ENCODE results near the gene IFI44L. TPM values are rescaled to one million over a fixed set of nuclear protein-coding genes. Genes with fewer than 3 reads are reported as not detected.

Gene IFI44L
- 10 to 100 TPM; 79.2 to 79.7 TPM for total RNA-seq

DNA sequence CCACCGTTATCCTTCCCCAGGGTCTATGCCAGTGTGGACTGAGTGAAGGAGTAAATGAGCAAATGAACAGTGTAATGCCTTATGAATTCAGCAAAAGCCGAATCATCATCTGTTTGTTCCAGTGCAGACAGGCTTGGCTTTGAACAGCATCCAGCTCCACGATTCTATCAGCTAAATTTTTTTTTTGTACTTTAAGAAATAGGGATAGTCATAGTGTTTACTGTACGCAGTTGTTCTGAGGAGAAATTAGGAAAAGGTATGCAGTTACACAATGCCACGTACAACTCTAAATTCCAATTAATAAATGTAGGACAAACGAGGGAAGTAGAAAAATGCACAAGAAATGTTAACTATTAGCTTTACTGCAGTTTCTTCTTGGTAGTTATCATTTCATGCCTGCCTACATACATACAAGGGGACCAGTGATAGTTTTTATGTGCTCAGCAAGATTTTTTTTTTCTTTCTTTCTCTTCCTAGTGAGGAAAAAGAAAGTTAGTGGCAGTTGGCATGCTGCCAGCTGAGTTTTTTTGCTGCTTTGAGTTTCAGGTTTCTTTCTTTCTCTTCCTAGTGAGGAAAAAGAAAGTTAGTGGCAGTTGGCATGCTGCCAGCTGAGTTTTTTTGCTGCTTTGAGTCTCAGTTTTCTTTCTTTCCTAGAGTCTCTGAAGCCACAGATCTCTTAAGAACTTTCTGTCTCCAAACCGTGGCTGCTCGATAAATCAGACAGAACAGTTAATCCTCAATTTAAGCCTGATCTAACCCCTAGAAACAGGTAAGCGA is at the start of gene IFI44L:
TSS of gene IFI44L (plus strand) at position 646 of the 777 bp plus-strand sequence. CDS start 7,468 bp downstream, outside the sequence.
- no peaks in the 10 kb centered on the region for H3K9me3 Mint-ChIP-seq

DNA sequence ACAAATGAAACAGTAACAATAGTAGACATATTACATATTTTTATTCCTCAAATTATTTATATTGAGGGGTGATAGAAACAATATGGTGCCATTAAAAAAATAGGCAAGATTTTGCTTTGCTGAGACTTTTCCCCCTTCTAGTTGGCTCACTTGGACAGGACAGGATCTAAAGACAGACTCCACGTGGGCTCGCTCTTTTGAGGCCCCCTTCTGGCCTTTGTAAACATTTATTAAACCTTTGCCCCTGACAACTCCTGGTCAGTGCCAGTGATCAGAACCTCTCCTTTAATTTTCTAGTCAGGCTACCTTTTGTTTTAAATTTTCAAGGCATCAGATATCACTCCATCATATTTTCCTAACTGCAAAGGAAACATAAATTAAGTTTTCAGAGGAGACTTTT is 49.7 kb upstream of the IFI44L start:
- Mint-ChIP-seq H3K4me1 (ENCODE audit: low read depth) (no peaks in the 10 kb centered on the region), H3K27me3 (ENCODE audit: low read depth) (no peaks in the 10 kb centered on the region), H3K9me3 (no peaks in the 10 kb centered on the region), H3K36me3 (ENCODE audit: low read depth) (no peaks in the 10 kb centered on the region), H3K27ac (no peak overlapping the region), H3K4me3 (no peak overlapping the region)
- intact Hi-C loops (cut with micrococcal nuclease): no loop called here
- CTCF ChIA-PET: no interaction called here
- no peak for DNase-seq

More for the DNA sequence above, at the start of gene IFI44L:
- CTCF ChIA-PET: interaction anchor here (1.3 to 5.6 kb wide), 6 partner anchors 12 to 488 kb away, joined by 3 to 88 read pairs (median 7); no protein-coding TSS in a partner anchor
- intact Hi-C loops (cut with micrococcal nuclease): loop anchor here (1.0 to 5.0 kb wide), 5 partner anchors 29 to 1188 kb away; partner anchors contain the start of genes FUBP1 and IFI44
- Mint-ChIP-seq H3K27me3 (ENCODE audit: low read depth) (no peaks in the 10 kb centered on the region), H3K4me1 (ENCODE audit: low read depth) (peaks cover 49% of the 10 kb centered on the region), H3K36me3 (ENCODE audit: low read depth) (peaks cover 31% of the 10 kb centered on the region), H3K4me3 (peak within 1 kb of the TSS; percentile 97), H3K27ac (peak within 1 kb of the TSS; percentile 94)
- DNase-seq: peak; percentile 87

GRCh38 chr1:78577257-78578100 is 42.8 kb upstream of the IFI44L start:
- DNase-seq: no peak
- Mint-ChIP-seq H3K4me1 (ENCODE audit: low read depth) (no peaks in the 10 kb centered on the region), H3K36me3 (ENCODE audit: low read depth) (no peaks in the 10 kb centered on the region), H3K27ac (no peak overlapping the region), H3K9me3 (no peaks in the 10 kb centered on the region), H3K4me3 (no peak overlapping the region), H3K27me3 (ENCODE audit: low read depth) (no peaks in the 10 kb centered on the region)
- CTCF ChIA-PET: no interaction called here
- intact Hi-C loops (cut with micrococcal nuclease): no loop called here

DNA sequence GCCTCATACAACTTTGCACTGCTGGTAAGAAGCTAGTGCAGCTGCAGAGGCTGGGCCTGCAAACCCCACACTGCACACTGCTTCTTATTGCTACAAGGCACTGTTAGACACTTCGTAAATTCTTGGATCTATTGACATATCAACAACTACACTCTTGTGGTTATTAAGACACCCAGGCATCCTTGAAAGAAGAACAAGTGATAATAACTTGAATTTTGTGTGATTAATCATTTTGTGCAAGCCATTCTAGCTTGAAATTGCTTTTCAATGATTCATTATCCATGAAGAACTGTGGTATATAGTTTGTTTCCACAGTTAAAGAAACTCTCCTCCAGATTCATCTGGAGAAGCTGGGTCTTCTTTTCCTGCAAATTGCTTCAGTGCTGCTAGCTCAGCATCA is 33.7 kb upstream of the IFI44L start:
- H3K9me3 Mint-ChIP-seq: no peaks in the 10 kb centered on the region
- CTCF ChIA-PET: no interaction called here

DNA sequence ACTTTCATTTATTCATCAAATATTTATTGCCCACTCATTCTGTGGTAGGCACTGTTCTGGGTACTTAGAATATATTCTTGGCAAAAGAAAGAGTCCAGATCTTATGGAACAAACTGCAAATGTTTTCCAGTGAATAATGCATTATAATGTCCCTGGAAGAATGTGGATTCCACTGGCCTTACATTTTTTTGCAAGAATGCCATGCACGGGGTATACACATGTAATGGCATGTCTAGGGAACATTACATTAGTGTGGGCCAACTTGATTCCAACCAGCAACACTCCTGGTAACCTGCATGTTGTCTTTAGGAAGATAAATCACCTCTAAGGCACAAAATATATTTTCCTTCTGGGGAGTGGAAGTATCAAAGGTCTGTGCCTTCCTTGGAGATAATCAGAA is 33.0 kb upstream of the IFI44L start:
- intact Hi-C loops (cut with micrococcal nuclease): no loop called here
- Mint-ChIP-seq H3K27me3 (ENCODE audit: low read depth) (peaks cover 7% of the 10 kb centered on the region), H3K4me3 (no peak overlapping the region), H3K27ac (no peak overlapping the region), H3K9me3 (no peaks in the 10 kb centered on the region), H3K36me3 (ENCODE audit: low read depth) (no peaks in the 10 kb centered on the region), H3K4me1 (ENCODE audit: low read depth) (no peaks in the 10 kb centered on the region)
- no peak for DNase-seq
- CTCF ChIA-PET: no interaction called here

More for the DNA sequence above, 33.7 kb upstream of the IFI44L start:
- DNase-seq: no peak
- H3K4me1 Mint-ChIP-seq (ENCODE audit: low read depth): no peaks in the 10 kb centered on the region
- no peak overlapping the region for H3K4me3 Mint-ChIP-seq
- no peak overlapping the region for H3K27ac Mint-ChIP-seq
- no peaks in the 10 kb centered on the region for H3K36me3 Mint-ChIP-seq (ENCODE audit: low read depth)
- intact Hi-C loops (cut with micrococcal nuclease): no loop called here
- H3K27me3 Mint-ChIP-seq (ENCODE audit: low read depth): peaks cover 7% of the 10 kb centered on the region

DNA sequence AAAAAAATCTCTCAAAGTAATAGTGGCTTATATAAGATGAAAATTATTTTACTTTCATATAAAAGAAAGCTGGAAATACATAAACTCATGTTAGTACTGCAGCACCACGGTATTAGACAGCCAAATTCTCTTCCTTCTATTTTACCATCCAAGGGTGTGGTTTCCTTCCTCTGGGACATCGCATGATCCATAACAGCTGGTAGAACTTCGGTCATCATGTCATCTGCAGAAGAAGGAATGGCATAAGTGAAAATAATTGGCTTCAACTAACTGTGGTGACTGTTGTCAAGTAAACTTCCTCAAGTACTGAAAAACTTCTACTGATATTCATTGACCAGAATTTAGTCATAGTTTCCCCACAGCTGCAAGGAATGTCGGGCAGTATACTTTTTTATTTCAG is 28.3 kb upstream of the IFI44L start:
- no peak overlapping the region for H3K27ac Mint-ChIP-seq
- CTCF ChIA-PET: interaction anchor here (2.0 kb wide), 1 partner anchor 15 kb away, joined by 5 read pairs; no protein-coding TSS in a partner anchor
- peaks cover 4% of the 10 kb centered on the region for H3K27me3 Mint-ChIP-seq (ENCODE audit: low read depth)
- intact Hi-C loops (cut with micrococcal nuclease): no loop called here
- H3K9me3 Mint-ChIP-seq: no peaks in the 10 kb centered on the region
- H3K36me3 Mint-ChIP-seq (ENCODE audit: low read depth): no peaks in the 10 kb centered on the region
- no peak overlapping the region for H3K4me3 Mint-ChIP-seq
- no peak for DNase-seq
- H3K4me1 Mint-ChIP-seq (ENCODE audit: low read depth): no peaks in the 10 kb centered on the region

- intact Hi-C loops (cut with micrococcal nuclease): no loop called here
- H3K9me3 Mint-ChIP-seq: no peaks in the 10 kb centered on the region
- H3K4me3 Mint-ChIP-seq: no peak overlapping the region
- H3K27me3 Mint-ChIP-seq (ENCODE audit: low read depth): no peaks in the 10 kb centered on the region
- H3K36me3 Mint-ChIP-seq (ENCODE audit: low read depth): no peaks in the 10 kb centered on the region
- no peak for DNase-seq
- CTCF ChIA-PET: no interaction called here
- H3K27ac Mint-ChIP-seq: no peak overlapping the region
- no peaks in the 10 kb centered on the region for H3K4me1 Mint-ChIP-seq (ENCODE audit: low read depth)
These were observed 21.0 kb upstream of the IFI44L start for GRCh38 chr1:78599294-78599693.

GRCh38 chr1:78601068-78601467 is 19.2 kb upstream of the IFI44L start:
- CTCF ChIA-PET: interaction anchor here (2.0 kb wide), 1 partner anchor 74 kb away, joined by 7 read pairs; no protein-coding TSS in a partner anchor
- no peaks in the 10 kb centered on the region for H3K4me1 Mint-ChIP-seq (ENCODE audit: low read depth)
- H3K4me3 Mint-ChIP-seq: no peak overlapping the region
- no peaks in the 10 kb centered on the region for H3K36me3 Mint-ChIP-seq (ENCODE audit: low read depth)
- H3K9me3 Mint-ChIP-seq: no peaks in the 10 kb centered on the region
- intact Hi-C loops (cut with micrococcal nuclease): no loop called here
- no peaks in the 10 kb centered on the region for H3K27me3 Mint-ChIP-seq (ENCODE audit: low read depth)
- no peak overlapping the region for H3K27ac Mint-ChIP-seq
- DNase-seq: no peak

GRCh38 chr1:78603206-78603605 is 17.0 kb upstream of the IFI44L start:
- Mint-ChIP-seq H3K4me3 (no peak overlapping the region), H3K9me3 (no peaks in the 10 kb centered on the region), H3K27ac (no peak overlapping the region), H3K36me3 (ENCODE audit: low read depth) (no peaks in the 10 kb centered on the region), H3K27me3 (ENCODE audit: low read depth) (peaks cover 2% of the 10 kb centered on the region), H3K4me1 (ENCODE audit: low read depth) (no peaks in the 10 kb centered on the region)
- intact Hi-C loops (cut with micrococcal nuclease): no loop called here
- CTCF ChIA-PET: interaction anchor here (0.9 kb wide), 1 partner anchor 69 kb away, joined by 3 read pairs; no protein-coding TSS in a partner anchor
- no peak for DNase-seq

GRCh38 chr1:78604643-78605042 is 15.6 kb upstream of the IFI44L start:
- H3K4me3 Mint-ChIP-seq: no peak overlapping the region

DNA sequence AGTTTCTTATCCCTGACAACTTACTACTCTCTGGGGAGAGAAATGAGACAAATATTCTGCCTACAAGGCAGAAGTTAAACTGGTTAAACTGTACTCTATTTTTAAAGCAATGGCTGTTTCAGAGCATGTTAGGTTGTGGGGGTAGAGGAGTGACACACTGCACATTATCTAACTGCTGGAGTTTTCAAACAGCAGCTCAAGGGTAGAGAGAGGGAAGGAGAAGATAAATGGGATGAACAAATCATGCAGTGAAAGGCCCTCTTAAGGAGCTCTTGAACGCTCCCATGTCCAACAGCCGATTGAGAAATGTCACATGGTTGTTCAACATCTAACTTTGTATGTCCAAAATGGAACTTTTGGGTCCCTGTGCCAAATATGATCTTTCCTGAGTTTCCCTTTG is 14.0 kb upstream of the IFI44L start:
- no peak for DNase-seq
- no peaks in the 10 kb centered on the region for H3K4me1 Mint-ChIP-seq (ENCODE audit: low read depth)
- H3K9me3 Mint-ChIP-seq: no peaks in the 10 kb centered on the region
- H3K27ac Mint-ChIP-seq: no peak overlapping the region
- peaks cover 2% of the 10 kb centered on the region for H3K27me3 Mint-ChIP-seq (ENCODE audit: low read depth)
- intact Hi-C loops (cut with micrococcal nuclease): loop anchor here (5.0 kb wide), 1 partner anchor 329 kb away; no protein-coding TSS in a partner anchor
- H3K36me3 Mint-ChIP-seq (ENCODE audit: low read depth): no peaks in the 10 kb centered on the region
- H3K4me3 Mint-ChIP-seq: no peak overlapping the region
- CTCF ChIA-PET: interaction anchor here (1.7 to 3.5 kb wide), 7 partner anchors 11 to 475 kb away, joined by 5 to 28 read pairs (median 7); no protein-coding TSS in a partner anchor

More at GRCh38 chr1:78604643-78605042, 15.6 kb upstream of the IFI44L start:
- H3K36me3 Mint-ChIP-seq (ENCODE audit: low read depth): no peaks in the 10 kb centered on the region
- no peaks in the 10 kb centered on the region for H3K4me1 Mint-ChIP-seq (ENCODE audit: low read depth)
- intact Hi-C loops (cut with micrococcal nuclease): loop anchor here (5.0 kb wide), 1 partner anchor 327 kb away; no protein-coding TSS in a partner anchor
- no peak for DNase-seq
- H3K27me3 Mint-ChIP-seq (ENCODE audit: low read depth): peaks cover 2% of the 10 kb centered on the region
- no peaks in the 10 kb centered on the region for H3K9me3 Mint-ChIP-seq
- CTCF ChIA-PET: interaction anchor here (0.6 kb wide), 1 partner anchor 461 kb away, joined by 3 read pairs; no protein-coding TSS in a partner anchor
- H3K27ac Mint-ChIP-seq: no peak overlapping the region

- Mint-ChIP-seq H3K4me1 (ENCODE audit: low read depth) (no peaks in the 10 kb centered on the region), H3K27me3 (ENCODE audit: low read depth) (peaks cover 2% of the 10 kb centered on the region), H3K4me3 (no peak overlapping the region), H3K36me3 (ENCODE audit: low read depth) (no peaks in the 10 kb centered on the region), H3K9me3 (no peaks in the 10 kb centered on the region), H3K27ac (no peak overlapping the region)
- intact Hi-C loops (cut with micrococcal nuclease): loop anchor here (1.0 to 5.0 kb wide), 4 partner anchors 274 to 477 kb away; no protein-coding TSS in a partner anchor
- DNase-seq: no peak
- CTCF ChIA-PET: interaction anchor here (0.6 to 3.5 kb wide), 15 partner anchors 10 to 480 kb away, joined by 3 to 28 read pairs (median 6); partner anchors contain the start of gene IFI44L
These were observed 12.8 kb upstream of the IFI44L start for GRCh38 chr1:78607334-78607927.

All from activated naive CD4-positive, alpha-beta T cell treated with anti-CD3 and anti-CD28 coated beads for 36 hours (primary cell).